Measurements from ENCODE around the gene SLC2A5.
"Not testable (repeated sequence)": the region's sequence is repeated elsewhere in the genome, so short reads cannot be mapped to it uniquely, and the experiment has no call there.

SLC2A5 gene

GRCh38 chr1:9039761-9040658 is 29.4 kb downstream of the SLC2A5 start:
- in situ Hi-C loops (cut with MboI; ENCODE audit: low sequenced_read_pairs): no loop called here

DNA sequence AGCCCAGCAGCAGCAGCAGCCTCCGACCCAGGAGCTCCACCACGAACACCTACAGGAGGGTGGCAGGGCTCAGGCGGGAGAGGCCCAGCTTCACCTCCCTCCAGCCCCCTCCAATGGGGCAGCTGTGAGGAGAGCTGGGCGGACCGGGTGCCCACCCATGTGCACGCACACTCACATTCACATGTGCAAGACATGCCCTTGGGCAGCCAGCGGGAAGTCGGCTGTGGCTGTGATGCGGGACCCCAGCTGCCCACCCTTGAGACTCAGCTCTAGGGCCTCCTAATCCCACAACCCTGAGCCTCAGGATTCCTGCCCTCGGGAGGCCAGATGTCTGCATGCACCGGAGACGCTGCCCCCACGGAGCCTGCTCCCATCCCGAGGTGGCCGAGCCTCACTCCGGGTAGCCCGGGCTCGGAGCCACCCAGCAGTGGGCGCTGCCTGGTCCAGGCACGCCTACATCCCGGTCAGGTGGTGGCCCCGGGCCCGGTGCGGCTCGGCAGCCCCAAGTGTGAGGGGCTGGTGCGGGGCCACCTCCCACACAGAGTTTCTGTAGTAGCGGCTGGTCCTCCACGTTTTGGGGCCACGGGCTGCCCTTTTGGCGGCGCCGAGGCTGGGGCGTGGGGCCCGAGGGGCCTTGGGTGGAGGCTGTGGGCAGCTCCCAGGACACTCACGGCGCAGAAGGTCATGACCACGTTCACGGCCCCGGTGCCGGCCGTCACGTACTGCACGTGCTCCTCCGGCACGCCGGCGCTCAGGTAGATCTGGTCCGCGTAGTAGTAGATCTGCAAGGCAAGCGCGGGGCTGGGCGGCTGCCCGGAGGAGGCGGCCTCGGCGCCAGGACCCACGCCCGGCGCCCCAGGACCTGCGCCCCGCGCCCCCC is 30.3 kb downstream of the SLC2A5 start:
- in situ Hi-C loops (cut with MboI; ENCODE audit: low sequenced_read_pairs): no loop called here

GRCh38 chr1:9038338-9038650 is 31.1 kb downstream of the SLC2A5 start:
- in situ Hi-C loops (cut with MboI; ENCODE audit: low sequenced_read_pairs): no loop called here

DNA sequence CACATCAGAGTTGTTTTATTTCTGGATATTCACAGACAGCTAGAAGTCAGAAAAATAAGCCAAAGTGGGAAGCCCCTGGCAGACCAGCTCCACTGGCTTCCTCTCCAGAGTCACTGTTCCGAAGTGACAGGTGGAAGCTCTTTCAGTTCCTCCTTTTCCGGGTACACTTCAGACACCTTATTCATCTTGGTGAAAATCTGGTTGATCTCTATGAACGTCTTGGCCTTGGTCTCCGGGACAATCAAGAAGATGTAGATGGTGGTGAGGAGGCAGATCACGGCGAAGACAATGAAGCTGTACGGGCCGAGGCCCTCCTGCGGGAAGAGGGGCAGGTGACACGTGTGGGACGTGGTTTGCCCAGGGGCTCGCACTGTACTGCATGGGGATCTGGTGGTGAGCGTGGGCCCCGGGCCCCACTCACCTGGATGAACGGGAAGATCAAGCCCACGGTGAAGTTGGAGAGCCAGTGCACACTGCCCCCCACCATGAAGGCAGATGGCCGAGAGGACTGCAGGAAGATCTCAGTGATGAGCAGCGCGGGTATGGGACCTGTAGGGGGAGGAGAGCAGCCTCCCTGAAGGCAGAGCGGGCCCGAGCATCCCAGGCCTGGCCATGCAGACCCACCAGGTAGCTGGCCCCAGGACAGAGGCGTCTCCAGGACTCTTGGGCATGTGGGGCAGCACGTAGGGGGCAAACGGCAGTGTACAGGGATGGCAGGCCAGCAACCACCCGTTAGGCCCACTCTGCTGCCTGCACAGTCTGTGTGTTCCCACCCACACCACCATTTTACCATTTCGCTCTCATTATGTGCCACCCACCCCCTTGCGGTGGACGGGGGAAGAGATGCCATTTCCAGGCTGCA is 31.7 kb downstream of the SLC2A5 start:
- in situ Hi-C loops (cut with MboI; ENCODE audit: low sequenced_read_pairs): no loop called here

DNA sequence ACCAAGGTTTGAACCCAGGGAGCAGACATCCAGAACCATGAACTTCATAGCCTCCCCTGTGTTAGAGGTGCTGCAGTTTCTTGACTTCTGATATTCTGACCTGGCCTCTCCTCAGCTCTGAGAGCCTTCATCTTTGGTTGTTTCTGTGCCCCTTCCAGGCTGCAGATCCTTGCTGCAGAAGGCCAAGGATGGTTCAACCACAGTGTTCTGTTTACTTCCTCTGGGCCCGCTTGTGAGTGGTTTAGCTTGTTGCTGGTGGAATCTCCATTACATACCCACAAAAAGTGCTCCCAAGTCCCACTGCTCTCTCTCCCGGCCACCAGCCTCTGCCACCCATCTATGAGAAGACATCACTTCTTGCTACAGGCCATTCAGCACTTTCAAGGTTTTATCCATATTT is 34.2 kb downstream of the SLC2A5 start:
- in situ Hi-C loops (cut with MboI; ENCODE audit: low sequenced_read_pairs): no loop called here

DNA sequence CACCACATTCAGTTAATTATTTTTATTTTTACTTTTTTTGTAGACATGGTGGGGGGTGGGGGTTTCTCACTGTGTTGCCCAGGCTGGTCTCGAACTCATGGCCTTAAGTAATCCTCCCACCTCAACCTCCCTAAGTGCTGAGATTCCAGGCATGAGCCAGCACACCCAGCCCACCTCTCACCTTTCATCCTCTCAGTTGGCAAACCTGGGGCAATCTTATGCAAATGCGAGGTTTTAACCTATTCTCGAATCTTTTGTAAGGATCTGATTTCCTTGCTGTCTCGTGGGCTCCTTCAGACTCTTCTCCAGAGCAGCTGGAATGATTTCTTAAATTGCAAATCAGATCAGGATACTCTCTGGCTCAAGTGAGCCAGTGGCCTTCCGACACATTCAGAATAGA is 36.1 kb downstream of the SLC2A5 start:
- in situ Hi-C loops (cut with MboI; ENCODE audit: low sequenced_read_pairs): no loop called here

DNA sequence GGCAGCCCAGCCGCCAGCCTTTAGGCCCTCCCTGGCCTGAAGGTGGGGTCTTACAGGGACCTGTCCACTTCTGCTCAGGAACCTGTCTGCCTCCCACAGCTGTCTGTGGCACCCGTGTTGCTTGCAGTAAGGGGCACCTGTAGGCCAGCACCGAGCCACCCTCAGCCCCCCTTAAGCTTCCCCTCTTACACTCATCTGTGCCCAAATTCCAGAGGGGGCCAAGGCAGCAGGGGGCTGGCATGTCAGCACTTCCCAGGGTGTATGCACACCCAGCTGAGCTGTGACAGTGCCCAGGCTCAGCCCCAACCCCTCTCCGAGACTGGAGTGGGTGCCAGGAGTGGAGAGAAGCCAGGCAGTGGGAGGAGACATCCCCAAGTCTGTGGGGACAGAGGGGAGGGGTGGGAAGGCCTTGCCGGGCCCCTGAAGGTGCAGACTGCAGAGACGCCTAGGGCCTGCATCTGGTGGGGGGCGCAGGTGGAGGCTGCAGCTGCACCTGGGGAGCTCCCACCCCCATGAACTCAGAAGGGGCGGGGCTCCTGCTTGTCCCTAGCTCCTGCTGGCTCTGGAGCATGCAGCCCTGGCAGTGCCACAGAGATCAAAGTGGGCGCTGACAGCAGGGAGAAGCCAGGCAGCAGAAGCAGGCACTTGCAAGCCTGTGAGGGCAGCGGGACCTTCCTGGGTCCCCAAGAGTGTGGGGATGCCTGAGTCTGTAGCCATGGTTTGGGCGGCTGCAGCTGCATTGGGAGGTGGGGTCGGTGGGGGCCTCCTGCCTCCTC is 37.8 kb downstream of the SLC2A5 start:
- in situ Hi-C loops (cut with MboI; ENCODE audit: low sequenced_read_pairs): no loop called here

DNA sequence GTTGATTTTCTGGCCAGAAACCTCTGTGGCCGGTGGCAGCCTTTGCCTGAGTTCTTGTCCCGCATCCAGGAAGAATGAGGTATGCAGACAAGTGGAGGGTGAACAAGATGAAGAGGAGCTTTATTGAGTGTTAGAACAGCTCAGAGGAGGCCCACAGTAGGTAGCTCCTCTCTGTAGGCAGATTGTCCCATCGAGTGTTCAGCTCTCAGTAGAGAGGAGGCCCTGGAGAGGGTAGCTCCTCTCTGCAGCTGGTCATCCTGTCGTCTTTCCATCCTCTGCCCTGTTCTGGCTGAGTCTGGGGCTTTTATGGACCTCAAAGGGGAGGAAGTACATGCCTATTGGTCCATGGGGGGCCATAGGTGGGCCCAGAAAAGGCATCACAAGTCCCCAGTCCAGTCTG is 38.4 kb downstream of the SLC2A5 start:
- in situ Hi-C loops (cut with MboI; ENCODE audit: low sequenced_read_pairs): not testable (repeated sequence)

GRCh38 chr1:9028921-9029705 is 40.3 kb downstream of the SLC2A5 start:
- in situ Hi-C loops (cut with MboI; ENCODE audit: low sequenced_read_pairs): no loop called here

DNA sequence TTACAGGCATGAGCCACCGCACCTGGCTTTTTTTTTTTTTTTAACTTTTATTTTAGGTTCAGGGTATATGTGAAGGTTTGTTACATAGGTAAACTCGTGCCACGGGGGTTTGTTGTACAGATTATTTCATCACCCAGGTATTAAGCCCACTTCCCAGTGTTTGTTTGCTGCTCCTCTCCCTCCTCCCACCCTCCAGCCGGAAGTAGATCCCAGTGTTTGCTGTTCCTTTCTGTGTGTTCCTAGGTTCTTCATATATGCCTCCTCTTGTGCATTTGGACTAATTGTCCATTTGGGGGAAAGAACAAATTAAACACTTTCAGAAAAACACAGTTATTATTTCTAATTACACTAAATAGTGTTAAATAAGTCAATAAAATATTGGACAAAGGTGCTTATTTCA is 42.1 kb downstream of the SLC2A5 start:
- in situ Hi-C loops (cut with MboI; ENCODE audit: low sequenced_read_pairs): no loop called here

GRCh38 chr1:9025449-9025848 is 44.0 kb downstream of the SLC2A5 start:
- in situ Hi-C loops (cut with MboI; ENCODE audit: low sequenced_read_pairs): no loop called here

DNA sequence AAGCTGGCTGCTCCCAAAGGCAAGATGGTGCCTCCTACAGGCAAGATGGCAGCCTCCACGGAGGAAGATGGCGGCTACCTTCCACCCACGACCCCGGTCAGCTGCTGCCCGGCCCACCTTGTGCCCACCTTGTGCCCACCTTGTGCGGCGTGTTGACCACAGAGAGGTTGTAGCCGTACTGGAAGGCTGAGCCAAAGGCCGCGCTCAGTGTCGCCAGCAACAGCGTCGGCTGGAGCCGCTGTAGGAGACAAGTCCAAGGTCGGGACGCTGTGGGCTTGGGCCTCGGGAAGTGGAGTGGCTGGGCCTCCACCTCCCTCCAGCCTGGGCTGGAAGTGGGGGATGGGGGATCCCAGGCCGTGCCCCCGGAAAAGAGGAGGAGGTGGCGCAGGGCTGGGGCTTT is 44.6 kb downstream of the SLC2A5 start:
- in situ Hi-C loops (cut with MboI; ENCODE audit: low sequenced_read_pairs): no loop called here

DNA sequence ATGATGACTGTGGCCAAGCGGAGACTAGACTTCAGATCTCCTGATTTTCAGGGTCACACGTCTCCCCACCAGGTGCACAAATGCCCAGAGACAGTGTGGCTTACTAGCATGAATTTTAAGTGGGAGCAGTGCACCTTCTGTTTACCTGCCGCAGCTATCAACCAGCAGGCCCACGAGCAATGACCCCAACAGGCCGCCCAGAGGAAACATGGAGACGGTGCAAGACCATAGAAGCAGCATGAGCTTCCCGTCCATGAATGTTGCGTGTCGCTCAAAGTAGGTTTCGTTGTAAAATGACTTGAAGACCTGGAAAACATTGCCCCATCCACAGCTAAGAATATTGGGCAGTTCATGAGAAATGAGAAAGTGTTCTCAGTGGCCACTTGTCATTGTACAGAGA is 46.7 kb downstream of the SLC2A5 start:
- in situ Hi-C loops (cut with MboI; ENCODE audit: low sequenced_read_pairs): no loop called here

- in situ Hi-C loops (cut with MboI; ENCODE audit: low sequenced_read_pairs): not testable (repeated sequence)
Observed at GRCh38 chr1:9022026-9022738, 47.3 kb downstream of the SLC2A5 start.

DNA sequence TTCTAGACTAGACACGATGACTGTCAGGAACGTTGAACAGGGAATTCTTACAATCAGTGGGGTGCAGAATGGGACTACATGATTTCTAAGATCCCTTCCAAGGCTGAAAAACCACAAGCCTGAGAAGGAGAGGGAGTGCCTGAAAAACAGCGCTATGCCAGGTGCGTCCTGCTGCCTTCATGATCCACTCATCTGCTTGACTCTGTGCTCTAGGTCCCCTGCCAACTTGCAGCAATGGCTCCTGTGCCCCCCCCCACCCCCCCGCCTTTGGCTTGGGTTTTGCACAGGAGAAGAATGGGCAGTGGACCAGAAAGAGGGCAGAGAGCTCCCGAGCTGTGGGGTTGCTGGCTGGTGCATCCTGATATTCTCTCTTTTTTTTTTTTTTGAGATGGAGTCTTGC is 49.1 kb downstream of the SLC2A5 start:
- in situ Hi-C loops (cut with MboI; ENCODE audit: low sequenced_read_pairs): no loop called here

- in situ Hi-C loops (cut with MboI; ENCODE audit: low sequenced_read_pairs): no loop called here
Observed at GRCh38 chr1:9019896-9020295, 49.5 kb downstream of the SLC2A5 start.

- in situ Hi-C loops (cut with MboI; ENCODE audit: low sequenced_read_pairs): no loop called here
Observed at GRCh38 chr1:9018333-9018732, 51.1 kb downstream of the SLC2A5 start.

- in situ Hi-C loops (cut with MboI; ENCODE audit: low sequenced_read_pairs): no loop called here
Observed at GRCh38 chr1:9016455-9016854, 53.0 kb downstream of the SLC2A5 start.

Data from HL-60/S4 treated with phorbol 12-myristate 13-acetate at 8.2 ng/mL for 4 days and 3 days (cell line).